Heart left ventricle (tissue), 13 donors: Measurements from ENCODE around the gene OPCML.

Experiments used
- CTCF ChIP-seq, 12 donors: fragments of 200-600 bp; sonication (generic) in 4 of 12; IDR thresholded peaks; one replicate each; pipeline versions ENCODE4 v1.5.0 to v1.8.0; 2018 to 2022; ENCODE audit warnings: antibody characterized with exemption in 12 of 12, mild to moderate bottlenecking in 5 of 12
- POLR2A ChIP-seq, 2 donors: fragments of 450-650 bp; IDR thresholded peaks; one replicate each; pipeline ENCODE4 v1.6.1; 2017; ENCODE audit warnings: antibody characterized with exemption in 2 of 2, mild to moderate bottlenecking in 2 of 2, moderate library complexity in 2 of 2
- donor health status: ischemic (EF 13 %, LVEDD 7.1; RV severe dilation, severe dysfunction).
- donor health status: DM: no; HTN: yes; CAD: no.
- donor health status: DM: no; HTN: no; CAD: no.
- donor health status: ischemic (EF 25% LVEDD 6.9; RV normal size, moderate dysfunction).
- donor health status: ischemic (EF 25% LVEDD 5.7; RV mildly dilated, moderate dysfunction).
- donor health status: ischemic (EF 35%, LVEDD 5.7; RV mildly dilated, moderate dysfunction).
- donor health status: nonischemic (EF 11% LVEDD 7.7; RV severe dilation, severe dysfunction).
- donor health status: DM: yes; HTN: yes; CAD: no.
- donor health status: PGD.
- donor health status: ischemic (EF 29% LVEDD 5.4; RV normal size, mild dysfunction).
- donor health status: nonischemic (EF 23%, LVEDD 6.1; RV moderate dilation, normal function).

DNA sequence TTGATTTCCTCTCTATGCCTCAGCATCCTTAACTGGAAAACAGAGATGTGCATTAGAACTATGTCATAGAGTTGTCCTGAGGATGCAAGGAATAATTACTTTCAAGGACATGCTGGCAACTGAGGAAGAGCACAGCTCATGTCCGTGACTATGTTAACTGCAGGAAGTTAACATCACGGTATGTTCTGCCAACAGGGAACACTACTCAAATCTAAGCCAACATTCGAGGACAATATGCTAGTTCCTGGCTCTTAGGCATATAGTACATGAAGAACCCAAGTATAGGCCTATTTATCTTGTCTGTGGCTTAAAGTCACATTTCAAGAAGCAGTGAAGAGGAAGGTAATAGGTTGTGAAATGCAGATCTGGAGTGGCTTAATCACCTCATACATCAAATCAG is 1032.6 kb downstream of the OPCML start:
- TF ChIP-seq POLR2A (IDR thresholded peaks at IDR 0.05) (no peak), CTCF (IDR thresholded peaks at IDR 0.05) (no peak)
